HG03135 (cell line): ENCODE data around the gene XYLT1.

ENCODE experiments used
- ATAC-seq: cut with Tn5 transposase; IDR thresholded peaks from one replicate; pipeline ENCODE4 v1.9.1; 2021; ENCODE audit warnings: mild to moderate bottlenecking, moderate library complexity; ENCODE audit not compliant: unreplicated experiment

Gene XYLT1

GRCh38 chr16:17213025-17213424 is 257.7 kb downstream of the XYLT1 start:
- no peak for ATAC-seq

- no peak for ATAC-seq
Measured at GRCh38 chr16:17212606-17213005, 258.2 kb downstream of the XYLT1 start.

DNA sequence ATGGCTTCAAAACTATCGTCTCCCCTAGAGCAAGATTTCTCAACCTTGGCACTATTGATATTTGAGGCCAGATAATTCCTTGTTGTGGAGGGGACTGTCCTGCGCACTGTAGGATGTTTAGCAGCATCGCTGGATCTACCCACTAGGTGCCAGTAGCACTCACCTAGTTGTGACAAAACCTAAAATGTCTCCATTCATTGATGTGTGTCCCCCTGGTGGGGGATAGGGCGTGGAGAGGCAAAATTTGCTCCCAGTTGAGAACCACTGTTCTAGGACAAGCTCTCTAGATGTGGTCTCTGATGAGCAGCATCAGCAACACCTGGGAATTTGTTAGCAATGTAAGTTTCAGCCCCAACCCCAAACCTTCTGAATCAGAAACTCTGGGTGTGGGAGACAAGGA is 259.0 kb downstream of the XYLT1 start:
- no peak for ATAC-seq

GRCh38 chr16:17206712-17207111 is 264.0 kb downstream of the XYLT1 start:
- no peak for ATAC-seq

- no peak for ATAC-seq
Measured at GRCh38 chr16:17205279-17206211, 265.2 kb downstream of the XYLT1 start.

DNA sequence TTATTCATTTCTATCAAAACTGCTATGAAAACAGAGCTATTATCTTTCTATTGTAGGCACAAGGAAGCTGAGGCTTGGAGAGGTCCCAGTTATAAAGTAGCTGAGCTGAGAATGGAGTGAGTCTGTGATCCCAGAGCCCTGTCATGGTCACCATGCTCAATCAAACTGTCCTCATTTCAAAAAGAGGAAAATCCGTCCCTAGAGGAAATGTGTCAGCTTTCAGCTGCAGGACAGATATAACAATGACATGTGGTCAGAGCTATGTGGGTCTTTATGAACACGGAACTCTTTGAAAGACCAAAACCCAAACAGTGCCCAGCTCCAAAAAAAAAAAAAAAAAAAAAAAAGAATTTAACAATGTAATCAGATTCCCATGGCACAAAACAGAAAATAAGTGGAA is 266.1 kb downstream of the XYLT1 start:
- no peak for ATAC-seq

- ATAC-seq: no peak
Measured at GRCh38 chr16:17204206-17204605, 266.6 kb downstream of the XYLT1 start.

- no peak for ATAC-seq
Measured at GRCh38 chr16:17203424-17203823, 267.3 kb downstream of the XYLT1 start.

DNA sequence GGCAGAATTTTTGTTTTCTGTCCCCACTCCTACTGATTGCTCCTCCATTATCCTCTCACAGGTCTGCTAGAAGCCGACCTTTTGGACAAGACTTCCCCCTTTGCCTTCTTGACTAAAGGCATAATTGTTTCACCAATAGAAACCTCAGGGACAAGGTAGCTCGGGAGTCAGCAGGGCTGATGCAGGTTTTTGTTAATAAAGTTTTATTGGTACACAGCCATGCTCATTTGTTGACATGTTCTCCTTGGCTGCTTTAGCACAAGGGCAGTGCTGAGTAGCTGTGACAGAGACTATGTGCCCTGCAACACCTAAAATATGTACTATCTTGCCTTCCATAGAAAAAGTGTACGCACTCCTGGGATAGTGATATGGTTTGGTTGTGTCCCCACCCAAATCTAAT is 271.6 kb downstream of the XYLT1 start:
- no peak for ATAC-seq

DNA sequence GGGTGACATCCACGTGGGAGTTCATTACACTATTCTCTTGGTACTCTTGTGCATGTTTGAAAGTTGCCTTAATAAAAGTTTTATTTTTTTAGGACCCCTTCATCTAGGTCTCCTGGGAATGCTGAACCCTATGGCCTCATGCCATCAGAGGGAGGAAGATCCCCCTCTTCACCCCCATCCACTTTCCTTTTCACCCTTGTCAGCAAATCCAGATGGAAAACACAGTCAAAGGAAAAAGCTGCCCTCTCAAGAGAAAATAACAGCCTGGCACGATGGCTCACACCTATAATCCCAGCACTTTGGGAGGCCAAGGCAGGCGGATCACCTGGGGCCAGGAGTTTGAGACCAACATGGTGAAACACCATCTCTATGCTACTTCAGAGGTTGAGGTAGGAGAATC is 274.2 kb downstream of the XYLT1 start:
- ATAC-seq: no peak

GRCh38 chr16:17194190-17194780 is 276.5 kb downstream of the XYLT1 start:
- no peak for ATAC-seq

DNA sequence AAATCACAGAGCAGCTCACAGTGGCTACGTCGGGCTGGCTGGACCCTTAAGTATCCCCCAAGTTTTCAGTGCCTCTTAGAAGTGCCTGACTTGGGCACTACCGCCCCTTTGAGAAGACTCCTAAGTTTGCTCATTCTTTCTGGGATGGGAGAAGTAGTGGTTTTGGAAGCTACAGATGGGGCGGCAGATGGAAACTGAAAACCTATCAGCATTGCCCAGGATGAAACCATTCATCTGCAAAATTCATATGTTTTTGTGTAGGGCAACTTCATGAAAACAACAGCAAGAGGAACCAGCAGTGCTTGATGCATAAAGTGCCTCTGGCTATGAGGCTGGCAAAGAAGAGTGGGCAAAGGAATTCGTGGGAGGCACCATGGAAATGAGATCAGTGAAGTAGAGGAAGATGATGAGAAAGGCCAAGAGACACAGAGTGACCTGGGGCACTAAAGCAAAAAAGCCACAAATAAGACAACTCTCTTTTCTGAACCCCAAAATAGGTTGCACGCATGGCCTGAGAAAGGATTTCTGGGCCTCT is 277.1 kb downstream of the XYLT1 start:
- ATAC-seq: no peak

DNA sequence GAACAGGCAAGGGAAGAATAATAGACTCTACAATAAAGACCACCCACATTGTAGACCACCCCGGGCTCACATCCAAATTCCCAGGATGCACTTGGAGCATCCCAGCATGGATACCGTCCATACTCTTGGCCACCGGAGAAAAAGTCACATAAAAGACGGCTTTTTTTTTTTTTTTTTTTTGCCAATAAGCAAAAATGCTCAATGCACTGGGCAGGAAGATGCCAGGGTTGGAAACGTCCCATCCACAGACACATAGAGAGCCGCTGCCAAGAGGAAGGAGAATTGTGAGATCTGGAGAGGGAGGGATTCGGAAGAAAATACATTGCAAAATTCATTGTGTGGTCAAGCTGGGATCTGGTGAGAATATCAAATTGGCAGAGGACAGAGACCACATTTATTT is 286.7 kb downstream of the XYLT1 start:
- ATAC-seq: no peak

- no peak for ATAC-seq
Measured at GRCh38 chr16:17177959-17178905, 292.5 kb downstream of the XYLT1 start.

DNA sequence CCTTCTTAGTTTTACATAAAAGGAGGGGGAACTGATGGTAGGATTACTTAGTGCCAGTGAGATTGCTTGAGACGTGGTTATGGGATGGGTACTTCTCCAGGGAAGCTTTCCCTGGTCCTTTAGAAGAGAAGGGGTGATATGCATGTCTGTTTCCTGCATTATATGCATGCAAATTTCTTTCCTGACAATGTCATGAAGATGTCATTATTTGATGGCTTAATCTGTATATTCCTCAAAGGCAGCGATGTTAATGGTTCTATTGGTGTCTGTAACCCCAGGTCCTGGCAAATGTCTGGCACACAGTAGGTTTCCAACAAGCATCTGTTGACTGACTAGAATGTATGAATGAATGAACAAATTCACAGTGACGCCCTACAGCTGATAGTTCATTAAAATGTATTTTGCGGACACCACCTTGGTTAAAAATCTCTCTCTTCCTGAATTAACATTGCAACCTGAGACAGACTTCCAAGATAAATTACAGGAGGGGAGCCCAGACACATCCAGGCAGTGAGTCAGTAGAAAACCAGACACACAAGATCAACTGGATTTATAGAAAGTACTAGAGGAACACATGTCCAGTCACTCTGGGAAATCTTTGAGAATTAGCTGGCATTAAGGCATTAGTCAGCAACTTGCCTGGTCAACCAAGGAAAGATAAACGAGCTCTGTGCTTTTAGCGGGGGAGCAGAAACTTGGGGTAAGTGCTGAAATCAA is 293.4 kb downstream of the XYLT1 start:
- no peak for ATAC-seq

DNA sequence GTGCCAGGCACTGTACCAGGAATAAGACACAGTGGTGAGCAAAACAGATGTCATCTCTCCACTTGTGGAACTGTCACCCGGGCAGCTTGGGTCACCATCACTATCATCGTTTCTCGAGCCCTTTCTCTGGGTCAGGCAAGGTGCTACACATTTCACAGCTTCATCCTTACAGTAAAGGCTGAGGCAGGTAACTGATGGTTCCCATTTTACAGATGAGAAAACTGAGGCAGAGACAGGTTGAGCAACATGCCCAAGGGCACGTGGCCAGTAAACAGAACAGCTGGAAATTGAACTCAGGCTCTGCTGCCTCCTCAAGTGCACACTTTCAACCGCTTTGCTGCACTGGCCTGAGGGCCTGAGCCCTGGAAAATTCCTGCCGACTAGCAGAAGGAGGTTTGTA is 294.6 kb downstream of the XYLT1 start:
- no peak for ATAC-seq

DNA sequence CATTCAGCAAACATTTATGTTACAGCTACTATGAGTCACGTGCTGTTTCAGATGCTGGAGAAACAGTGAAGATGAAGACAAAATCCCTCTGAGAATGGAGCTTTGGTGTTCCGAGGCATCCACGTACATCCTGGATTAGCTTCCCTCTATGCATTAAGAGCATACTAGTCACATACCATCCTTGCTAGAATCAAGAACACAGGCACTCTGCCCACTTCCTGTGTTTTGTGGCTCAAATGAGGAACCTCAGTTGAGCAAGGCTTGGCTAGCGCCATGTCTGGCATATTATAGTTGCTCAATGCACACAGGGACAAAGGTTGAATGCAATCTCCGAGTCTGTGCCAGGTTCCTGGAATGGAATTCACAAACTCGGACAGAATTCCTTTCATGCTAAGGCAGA is 297.5 kb downstream of the XYLT1 start:
- ATAC-seq: no peak

DNA sequence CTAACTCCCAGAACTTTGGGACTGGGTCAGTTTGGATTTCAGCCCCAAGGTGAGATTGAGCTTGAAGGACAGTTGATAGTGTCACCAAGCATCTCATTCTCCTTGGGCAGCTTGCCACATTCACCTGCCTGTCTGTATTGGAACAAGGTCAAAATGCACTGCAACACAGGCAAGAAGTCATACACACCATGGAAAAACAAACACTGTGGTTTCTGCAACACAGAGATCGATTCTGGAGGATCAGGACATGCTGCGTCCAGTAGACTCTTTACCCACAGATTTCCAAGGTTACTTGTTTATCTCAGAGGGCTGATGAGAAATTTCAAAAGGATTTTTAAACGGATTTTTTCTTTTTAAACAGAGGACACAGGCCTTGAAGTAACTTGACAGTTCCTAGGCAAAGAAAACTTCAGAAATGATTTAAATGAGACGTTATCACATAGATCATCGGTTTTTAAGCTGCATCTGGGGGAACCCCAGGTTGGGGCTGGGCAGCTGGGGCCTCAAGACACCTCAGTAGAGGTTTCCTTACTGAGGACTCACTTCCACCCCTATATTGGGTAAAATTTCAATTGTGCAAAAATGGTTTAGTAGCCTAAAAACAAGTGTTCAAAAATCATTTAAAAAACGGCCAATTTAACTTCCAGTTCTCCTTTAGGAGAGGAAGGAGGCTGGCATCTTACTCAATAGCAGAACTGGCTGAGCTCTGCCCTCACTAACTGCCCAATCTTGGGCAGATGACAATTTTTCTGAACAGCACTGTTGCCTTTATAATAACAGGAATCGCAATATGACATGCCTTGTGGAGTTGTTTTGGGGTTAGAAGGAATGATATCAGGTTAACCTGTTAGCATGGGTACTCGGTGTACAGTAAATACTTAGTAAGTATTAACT is 299.3 kb downstream of the XYLT1 start:
- no peak for ATAC-seq

DNA sequence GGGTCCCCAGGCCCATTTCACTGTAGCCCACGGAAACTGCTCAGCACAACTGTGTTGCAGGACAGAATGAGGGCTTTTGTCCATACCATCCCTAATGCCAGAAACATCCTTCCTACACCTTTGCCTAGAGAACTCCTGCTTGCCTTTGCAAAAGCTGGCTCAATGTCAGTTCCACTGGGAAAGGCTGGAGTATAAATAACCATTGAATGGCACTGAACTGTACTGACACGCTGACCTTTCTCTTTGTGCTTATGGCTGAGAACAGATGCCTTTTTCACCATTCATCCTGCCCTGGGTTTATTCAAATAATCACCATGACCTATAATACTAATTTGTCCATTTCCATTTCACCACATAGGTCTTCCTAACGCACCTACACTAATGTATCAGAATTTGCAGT is 300.3 kb downstream of the XYLT1 start:
- ATAC-seq: no peak
